ENCODE measurements around the gene FGFR3.

FGFR3 gene

DNA sequence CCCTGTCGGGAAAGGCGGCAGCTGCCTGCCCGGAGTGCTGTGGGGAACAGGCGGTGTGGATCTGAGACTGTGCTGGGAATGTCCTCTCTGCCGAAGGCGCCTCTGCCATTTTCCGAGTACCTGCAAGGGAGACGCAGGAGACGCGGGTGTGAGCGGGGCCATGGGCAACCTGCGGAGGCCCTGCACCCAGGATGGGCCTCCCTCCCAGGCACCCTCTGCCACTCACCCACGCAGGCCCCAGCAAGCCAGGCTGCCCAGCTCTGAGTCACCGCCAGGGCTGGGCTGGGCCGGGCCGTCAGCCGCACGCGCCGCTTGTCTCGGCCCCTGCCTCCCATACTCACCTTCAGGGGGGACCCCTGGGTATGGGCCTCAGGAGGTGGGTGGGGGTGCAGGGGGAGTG, 3.5 kb upstream of the FGFR3 start:
- DNase-seq, result no peak

DNA sequence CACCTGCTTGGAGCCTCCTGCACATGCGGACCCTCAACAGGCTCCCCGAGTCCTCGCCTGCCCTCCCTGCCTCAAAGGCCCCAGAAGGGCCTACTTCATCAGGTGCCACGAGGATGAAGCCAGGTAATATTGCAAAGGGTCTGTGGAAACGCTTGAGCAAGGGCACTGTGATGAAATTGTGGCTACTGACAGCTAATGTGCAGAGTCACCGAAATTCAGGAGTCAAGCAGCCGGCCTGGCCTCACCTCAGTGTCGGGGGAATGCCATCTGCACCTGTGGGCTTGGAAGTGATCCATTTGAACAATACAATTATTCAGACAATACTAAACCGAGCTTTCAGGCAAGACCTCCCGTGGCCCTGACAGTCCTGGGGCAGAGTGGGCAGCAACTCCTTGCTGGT, 3.1 kb upstream of the FGFR3 start:
- no peak for DNase-seq

DNA sequence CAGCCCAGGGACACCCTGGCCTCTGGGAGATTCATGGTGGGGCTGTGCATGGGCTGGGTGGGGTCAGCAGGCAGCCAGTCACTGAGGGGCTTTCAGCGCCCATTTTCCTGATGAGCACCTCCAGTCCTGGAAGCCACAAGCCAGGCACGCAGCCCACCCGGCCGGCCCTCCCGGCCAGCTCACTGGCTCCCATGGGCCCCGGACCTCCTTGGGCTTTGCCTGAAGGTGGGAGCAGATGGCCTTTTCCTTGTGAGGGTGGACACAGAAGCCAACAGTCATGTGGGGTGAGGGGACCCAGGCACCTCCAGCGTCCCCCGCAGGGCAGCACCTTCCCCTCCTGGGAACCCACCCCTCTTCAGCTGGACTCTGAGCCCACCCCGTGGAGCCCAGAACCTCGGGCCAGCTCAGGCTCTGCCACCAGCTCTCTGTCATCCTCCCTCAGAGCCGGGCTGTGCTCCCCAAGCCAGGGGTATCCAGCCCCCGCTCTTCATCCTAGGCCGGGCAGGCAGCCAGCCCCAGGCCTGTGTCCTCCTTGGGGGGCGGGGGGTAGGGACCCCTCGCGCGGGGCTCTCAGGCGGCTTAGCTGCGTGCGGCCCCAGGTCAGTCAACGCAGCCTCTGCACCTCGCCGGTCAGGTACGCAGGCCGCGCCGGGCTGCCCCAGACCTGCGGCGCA, 798 bp upstream of the FGFR3 start:
- no peak for DNase-seq

DNA sequence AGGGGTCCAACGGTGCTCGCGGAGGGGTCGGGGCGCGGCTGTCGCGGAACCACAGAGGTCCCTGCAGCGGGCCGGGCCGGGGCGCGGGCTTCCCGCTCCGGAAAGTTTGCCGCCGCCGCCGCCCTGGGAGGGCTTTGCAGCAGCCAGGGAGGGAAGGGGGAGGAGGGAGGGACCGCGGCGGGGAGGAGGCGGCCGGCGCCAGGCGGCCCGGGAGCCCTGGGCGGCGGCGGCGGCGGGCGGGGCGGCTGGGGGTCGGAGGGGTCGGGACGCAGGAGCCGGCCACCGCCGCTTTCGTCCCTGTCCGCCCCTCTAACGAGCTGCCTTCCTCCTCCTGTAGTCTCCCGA, 375 bp downstream of the FGFR3 start:
- no peak for DNase-seq

DNA sequence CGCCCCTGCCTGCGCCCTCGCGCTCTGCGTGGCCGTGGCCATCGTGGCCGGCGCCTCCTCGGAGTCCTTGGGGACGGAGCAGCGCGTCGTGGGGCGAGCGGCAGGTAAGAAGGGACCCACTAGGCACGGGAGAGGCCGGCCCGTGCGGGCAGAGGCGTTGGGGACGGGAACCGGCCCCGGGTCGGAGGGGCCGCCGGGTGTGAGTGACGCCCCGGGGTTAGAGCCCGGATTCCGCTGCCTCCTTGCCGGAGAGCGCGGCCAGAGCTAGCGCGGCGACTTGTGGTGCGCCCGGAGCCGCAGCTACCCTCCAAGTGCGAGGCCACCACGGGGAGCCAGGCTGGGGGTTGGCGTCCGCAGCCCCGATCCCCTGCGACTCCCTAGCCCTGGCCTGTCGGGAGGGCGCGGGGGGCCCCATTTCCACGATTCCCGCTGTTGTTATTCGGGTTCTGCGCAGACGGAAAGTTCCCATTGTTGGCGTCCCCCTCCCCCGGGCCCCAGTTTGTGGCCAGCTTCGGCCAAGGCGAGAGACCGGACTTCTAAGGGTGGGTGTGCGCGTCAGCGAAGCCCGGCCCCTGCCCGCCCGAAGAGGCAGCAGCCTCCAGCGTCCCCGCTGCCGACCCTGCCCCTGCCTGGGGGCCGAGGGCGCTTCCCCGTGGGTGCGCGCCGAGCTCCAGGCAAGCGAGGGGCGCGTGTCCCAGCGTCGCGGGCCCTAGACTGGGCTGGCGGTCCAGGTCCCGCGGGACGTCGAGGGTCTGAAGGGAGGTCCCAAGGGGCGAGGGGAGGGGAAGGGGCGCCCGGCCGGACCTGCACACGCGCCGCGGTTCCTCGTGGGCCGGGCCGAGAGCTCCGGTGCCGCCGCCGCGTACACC, 1.1 kb downstream of the FGFR3 start:
- no peak for DNase-seq

DNA sequence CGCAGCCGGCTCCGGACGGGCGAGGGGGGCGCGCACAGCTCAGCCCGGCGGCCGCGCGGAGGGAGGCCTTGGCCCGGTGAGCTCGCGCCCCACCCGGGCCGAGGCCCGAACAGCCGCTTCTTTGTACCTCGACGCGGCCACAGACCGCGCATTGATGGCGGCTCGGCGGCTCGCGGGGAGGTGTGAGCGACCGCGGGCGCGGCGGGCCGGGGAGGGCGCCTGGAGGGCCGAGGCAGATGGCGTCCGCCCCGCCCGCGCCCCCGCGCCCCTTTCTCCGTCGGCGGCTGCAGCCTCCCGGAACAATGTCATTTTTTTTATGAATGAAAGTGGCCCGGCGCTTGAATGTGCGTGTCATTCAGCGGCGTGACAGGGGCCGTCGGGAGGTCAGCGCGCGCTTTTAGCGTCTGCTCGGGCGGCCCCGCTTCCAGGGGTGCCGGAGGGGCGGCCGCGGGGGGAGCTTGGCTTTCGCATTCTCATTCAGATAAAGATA, 1.8 kb downstream of the FGFR3 start:
- no peak for DNase-seq

DNA sequence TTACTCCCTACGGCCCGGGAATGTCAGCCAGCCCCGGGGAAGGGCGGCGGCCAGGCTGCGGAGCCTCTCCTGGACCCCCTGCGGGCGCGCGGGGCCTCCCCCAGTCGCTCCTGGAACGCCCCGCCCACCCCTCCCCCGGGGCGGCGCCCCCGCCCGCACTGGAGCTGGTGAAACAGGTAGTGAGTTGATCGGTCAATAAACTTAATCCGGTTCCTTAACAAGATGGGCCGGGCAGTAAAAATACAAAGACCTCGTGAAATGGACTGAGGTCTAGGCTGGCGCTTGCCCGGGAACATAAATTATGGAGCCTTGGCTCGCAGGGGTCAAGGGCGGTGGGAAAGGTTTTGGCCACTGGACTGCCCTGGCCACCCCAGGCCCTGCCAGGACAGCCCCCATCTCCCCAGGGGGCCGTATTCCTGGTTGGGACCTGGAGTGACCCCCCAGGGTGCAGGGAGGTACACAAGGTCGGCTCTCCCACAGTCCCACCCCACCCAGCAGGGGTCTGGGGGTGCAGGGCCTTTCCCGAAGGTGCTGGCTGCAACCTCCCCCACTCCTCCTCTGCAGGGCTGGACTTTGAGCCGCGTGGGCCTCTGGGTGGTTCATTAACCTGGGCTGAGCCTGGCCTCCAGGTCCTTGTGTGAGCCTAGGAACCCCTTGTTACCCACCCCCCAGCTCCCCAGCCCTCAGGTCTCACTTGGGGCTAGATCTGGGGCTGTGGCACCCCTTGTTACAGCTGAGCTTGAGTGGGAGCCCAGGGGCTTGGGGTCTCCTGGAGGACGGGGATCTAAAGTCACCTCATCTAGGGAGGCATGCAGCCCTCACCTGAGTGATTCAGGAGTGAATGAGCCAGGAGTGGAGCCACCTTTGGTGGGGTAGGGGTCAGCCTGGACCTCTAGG, 2.5 kb downstream of the FGFR3 start:
- DNase-seq, result no peak

DNA sequence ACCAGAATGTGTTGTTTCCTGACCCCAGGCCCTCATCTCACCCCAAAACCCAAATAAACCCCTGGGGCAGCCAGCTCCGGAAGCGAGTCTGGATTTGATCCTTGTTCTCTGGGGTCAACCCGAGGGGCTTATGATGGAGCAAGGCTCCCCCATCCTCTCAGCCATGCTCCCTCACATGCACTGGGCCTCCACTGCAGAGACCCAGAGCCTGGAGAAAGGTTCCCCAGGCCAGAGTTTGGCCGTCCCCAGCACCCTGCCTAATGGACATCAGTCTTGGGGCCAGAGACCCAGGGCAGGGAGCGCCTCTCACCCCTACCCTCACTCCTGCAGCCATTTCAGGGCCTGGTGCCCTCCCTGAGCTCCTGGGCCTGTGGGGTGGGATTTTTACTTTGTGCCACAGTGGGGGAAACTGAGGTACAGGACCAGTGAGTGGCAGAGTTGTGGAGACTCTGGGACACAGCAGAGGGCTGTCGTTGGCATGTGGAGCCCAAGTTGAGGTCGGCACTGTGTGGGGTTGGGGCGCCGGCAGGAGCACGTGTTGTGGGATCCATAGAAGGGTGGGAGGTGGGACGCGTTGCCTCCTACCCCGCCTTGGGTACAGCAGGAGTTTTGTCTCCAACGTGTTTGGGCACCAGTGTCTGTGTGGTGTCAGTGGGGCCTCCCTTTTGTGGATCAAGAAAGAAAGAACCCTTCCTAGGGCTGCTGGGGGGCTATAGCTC, 3.6 kb downstream of the FGFR3 start:
- DNase-seq, result no peak

DNA sequence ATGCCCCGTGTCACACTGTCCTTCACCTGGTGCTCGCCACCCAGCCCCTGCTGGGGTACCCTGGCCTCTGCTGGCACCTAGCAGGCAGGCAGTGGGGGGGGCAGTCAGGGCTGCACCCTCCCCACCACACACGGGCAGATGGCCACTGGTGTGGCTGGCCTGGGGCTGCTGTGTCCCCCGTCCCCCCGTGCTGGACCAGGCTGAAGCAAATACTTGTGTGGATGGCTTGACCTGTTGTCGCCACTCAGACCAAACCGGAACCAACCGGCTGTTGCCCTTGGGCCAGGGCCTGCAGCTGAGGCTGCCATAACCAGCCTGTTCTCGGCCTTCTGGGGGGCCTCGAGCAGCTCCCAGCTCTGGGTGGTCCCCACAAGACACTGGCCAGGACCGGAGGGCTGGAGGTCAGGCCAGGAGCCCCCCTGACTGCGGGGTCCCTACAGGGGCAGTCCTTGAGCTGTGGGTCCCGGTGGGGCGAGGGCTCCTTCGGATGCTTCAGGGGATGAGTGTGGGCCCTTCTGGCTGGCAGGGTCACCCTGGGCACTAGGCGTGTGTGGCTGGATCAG, 4.3 kb downstream of the FGFR3 start:
- DNase-seq, result no peak

DNA sequence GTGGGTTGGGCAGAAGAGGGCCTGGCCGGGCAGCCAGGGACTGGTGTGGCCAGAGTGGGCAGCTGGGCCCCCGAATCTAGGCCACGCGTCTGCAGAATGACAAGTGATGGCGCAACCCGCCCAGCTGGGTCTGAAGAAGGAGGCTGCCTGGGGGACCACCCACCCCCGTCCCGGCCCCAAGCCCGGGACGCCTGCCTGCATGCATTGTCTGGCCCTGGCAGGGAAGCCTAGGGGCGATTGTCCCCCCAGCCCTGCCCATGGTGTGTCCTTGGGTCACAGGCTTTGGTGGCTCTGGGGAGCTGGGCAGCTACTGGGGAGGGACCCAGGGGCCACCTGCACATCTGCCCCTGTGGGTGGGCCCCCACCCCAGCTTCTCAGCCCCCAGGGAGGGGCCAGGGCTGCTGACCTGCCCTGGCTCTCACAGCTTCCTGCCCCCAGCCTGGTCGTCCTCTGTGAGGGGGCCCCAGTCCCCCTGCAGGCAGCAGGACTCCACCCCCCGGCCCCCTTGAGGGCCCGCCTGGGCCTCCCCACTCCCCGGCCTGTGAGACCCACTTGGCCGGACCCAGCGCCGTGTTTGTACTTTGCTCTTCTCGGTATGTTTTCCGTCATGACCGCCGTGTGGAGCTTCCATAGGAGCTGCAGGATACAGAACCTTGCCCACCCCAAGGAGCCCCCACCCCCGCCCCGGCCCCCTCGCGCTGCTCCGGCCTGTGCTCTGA, 4.9 kb downstream of the FGFR3 start:
- no peak for DNase-seq

DNA sequence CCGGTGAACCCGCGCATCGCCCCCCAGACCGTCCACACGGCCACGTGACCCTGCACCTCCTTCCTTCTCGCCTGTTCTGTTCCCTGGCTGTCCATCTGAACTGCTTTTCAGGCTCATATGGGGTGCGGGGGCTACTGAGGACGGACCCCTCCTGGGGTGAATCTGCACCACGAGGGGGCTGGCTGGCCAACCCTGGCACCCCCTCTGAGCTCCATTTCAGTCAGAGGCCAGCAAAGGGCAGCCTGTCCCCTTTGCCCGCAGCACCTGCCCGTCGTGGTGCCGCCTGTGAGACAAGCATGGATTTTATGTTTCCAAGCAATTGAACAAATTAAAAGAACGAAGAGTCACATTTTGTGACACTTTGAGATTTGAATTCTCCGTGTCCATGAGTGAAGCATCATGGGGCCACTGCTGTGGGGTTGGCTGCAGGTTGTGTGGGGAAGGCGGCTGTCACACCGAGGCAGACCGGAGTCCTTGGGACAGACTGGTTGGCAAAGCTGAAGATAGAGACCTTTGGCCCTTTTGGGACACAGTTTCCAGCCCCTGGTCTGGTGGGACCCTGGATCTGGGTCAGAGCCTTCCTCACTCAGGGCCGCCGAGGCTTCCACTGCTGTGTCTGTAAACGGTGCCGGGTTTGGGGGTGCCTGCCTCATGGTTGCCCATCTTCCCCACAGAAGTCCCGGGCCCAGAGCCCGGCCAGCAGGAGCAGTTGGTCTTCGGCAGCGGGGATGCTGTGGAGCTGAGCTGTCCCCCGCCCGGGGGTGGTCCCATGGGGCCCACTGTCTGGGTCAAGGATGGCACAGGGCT, 5.7 kb downstream of the FGFR3 start:
- DNase-seq, result no peak

DNA sequence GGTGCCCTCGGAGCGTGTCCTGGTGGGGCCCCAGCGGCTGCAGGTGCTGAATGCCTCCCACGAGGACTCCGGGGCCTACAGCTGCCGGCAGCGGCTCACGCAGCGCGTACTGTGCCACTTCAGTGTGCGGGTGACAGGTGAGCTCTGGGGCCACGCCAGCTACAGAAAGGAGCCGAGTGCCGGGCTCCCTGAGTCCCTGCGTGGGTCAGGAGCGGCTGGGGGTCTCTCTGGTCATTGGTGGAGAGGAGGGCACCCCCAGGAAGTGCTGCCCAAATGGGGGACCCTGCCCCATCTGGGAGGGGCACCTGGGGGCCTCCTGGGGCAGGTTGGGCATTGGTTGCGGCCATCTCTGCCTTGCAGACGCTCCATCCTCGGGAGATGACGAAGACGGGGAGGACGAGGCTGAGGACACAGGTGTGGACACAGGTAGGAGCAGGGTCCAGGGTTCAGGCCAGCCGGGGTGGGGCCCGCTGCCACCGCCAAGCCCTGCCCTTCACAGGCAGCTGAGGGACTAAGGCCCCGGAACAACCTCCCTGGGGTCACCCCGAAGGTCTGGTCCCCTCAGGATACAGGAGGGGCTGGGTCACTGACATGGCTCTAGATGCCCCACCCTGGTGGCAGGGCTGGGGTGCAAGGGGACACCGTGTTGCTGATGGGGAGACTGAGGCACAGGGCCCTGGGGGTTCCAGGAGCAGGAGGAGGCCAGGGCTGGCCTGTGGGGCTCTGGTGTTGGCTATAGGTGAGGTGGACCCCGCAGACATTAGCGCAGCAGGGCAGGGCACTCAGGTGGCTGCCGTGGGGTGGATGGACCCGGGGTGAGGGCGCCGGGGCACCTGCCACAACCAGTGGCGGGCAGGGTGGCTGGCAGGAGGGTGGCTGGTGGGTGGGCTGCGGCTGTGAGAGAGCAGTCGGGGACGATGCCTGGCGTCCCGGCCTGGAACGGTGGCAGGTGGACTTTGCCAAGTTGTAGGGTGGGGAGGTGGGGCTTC, 6.6 kb downstream of the FGFR3 start:
- DNase-seq, result no peak

DNA sequence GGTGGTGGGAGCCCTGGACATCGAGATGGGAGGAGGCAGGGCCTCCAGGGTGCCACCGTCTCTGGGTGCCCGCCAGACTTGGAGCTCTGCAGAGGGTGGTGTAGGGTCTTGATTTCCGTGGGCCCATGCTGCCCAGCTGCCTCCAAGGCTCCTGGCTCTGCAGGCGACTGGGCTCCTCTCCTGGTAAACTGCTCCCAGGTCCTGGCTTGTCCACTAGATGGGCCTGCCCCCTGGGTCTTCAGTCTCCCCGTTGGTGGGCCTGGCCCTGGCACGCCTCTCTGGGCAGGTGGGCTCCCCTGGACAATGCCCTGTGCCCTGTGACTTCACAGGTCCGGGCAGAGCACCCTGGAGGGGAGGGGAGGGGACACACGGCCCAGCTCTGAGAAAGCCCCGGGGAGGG, 7.7 kb downstream of the FGFR3 start:
- DNase-seq, result no peak

DNA sequence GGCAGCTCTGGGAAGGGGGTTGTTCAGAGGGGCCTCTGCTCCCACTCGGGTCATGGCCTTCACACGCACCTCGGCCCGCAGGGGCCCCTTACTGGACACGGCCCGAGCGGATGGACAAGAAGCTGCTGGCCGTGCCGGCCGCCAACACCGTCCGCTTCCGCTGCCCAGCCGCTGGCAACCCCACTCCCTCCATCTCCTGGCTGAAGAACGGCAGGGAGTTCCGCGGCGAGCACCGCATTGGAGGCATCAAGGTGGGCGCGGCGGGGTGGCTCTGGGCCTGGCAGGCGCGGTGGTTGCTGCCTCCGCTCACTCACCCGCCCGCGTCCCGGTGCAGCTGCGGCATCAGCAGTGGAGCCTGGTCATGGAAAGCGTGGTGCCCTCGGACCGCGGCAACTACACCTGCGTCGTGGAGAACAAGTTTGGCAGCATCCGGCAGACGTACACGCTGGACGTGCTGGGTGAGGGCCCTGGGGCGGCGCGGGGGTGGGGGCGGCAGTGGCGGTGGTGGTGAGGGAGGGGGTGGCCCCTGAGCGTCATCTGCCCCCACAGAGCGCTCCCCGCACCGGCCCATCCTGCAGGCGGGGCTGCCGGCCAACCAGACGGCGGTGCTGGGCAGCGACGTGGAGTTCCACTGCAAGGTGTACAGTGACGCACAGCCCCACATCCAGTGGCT, 8.3 kb downstream of the FGFR3 start:
- DNase-seq, result no peak

DNA sequence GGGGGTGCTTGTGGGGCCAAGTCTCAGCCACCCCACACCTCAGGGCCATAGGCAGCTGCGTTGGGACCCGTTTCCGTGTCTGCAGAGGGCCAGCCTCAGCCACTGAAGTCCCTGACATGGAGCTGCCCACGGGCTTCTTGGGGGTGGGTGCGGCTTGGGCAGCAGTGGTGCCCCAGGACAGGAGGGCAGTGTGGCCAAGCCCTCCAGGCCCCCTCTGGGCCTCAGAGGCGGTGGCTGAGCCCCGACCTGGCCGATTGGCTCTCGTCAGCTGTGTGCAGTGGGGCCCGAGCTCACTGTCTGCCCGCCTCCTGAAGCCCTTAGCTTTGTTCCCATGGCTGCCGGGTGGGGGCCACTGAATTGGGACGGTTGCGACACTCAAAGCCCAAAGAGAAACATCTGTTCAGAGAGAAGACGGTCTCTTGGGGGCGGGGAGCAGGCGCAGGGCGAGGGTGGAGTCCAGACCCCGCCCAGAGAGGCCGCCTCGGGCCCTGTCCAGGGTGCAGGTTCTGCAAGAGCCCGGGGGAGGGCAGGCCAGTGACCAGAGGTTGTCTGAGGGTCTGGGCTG, 9.1 kb downstream of the FGFR3 start:
- no peak for DNase-seq

DNA sequence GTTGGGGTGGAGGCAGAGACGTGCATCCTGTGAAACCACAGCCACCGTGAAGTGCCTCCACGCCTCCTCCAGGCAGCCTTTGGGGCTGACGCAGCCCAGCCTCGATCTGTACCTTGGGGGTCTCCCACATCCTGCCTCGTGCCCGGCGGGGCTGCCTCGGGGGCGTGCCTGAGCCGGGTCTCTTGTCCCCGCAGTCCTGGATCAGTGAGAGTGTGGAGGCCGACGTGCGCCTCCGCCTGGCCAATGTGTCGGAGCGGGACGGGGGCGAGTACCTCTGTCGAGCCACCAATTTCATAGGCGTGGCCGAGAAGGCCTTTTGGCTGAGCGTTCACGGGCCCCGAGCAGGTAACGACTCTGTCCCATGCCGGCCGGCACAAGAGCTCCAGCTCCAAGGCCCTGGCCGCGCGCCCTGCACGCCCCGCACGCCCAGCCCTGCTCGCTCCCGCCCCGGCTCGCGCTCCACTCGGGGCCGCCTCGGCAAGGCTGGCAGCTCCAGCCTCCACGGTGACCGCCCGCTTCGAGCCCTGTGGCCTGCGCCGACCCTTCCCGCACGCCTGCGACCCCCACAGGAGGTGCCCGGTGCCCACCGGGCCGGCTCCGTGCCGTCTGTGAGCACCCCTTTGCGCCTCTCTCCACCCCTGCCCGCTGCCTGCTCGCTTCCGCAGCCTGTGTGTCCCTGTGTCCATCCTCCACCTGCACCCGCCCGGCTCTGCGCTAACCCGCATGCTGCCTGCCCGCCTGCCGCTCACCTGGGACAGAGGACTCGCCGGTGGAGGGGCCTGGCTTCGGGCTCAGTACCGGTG, 9.8 kb downstream of the FGFR3 start:
- DNase-seq, result no peak

DNA sequence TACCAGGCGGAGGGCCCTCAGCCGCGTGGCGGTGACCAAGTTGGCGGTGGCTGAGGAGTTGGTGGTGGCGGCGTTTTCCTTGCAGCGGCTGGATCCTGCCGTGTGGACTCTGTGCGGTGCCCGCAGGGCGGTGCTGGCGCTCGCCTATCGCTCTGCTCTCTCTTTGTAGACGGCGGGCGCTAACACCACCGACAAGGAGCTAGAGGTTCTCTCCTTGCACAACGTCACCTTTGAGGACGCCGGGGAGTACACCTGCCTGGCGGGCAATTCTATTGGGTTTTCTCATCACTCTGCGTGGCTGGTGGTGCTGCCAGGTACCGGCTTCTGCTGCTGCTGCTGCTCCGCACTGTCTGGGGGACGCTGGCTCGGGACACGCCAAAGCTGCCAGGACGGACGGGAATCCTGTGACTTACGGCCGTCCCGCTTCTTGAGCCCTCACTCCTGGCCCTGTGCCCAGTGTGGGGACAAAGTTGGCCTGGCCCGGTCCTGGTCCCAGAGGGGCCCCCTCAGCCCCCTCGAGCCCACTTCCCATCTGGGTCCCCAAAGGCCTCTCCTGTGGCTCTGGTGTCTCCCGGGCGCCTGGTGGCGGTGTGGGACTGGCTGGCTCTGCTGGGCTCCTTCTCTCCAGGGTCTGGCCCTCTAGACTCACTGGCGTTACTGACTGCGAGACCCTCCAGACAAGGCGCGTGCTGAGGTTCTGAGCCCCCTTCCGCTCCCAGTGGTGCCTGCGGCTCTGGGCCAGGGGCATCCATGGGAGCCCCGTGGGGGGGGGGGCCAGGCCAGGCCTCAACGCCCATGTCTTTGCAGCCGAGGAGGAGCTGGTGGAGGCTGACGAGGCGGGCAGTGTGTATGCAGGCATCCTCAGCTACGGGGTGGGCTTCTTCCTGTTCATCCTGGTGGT, 10.7 kb downstream of the FGFR3 start:
- DNase-seq, result no peak

All from NCI-H2081 (cell line).